H1 (cell line): Measurements from ENCODE around the gene PRC1. TPM values are rescaled to one million over a fixed set of nuclear protein-coding genes. Genes with fewer than 3 reads are reported as not detected.

Source experiments
- CTCF ChIA-PET: fragments of 300-600 bp; sonication (Branson Sonifier 250); formaldehyde crosslinking; loops from one replicate; lab custom pipeline; 2021; ENCODE audit not compliant: partially characterized antibody; lab: Charles Lee
- POLR2A ChIA-PET: fragments of 300-600 bp; sonication (Branson Sonifier 250); formaldehyde crosslinking; loops from one replicate; lab custom pipeline; 2021; ENCODE audit warnings: inconsistent platforms; ENCODE audit not compliant: partially characterized antibody; lab: Charles Lee
- DNase-seq, 2 experiments: peaks; one replicate each; pipeline versions ENCODE4 v3.0.0 to v3.0.0-alpha.2; 2010 to 2022; ENCODE audit warnings: low spot score in 2 of 2, low read depth in 1 of 2, mixed read lengths in 1 of 2
- FAIRE-seq: peaks from 2 replicates; lab custom pipeline; 2011; peaks lifted over from hg19 to GRCh38; lab: Jason Lieb, UNC
- H2AFZ ChIP-seq: 2 replicates; pipeline ENCODE4 v1.8.1; 2012; ENCODE audit warnings: low read length, inconsistent platforms
- H2AK5ac ChIP-seq: 2 replicates; pipeline ENCODE4 v1.6.1; 2013; ENCODE audit warnings: low read depth, low read length
- H2BK120ac ChIP-seq: replicated peaks from 2 replicates; pipeline ENCODE3; 2013; ENCODE audit warnings: low read depth, low read length, inconsistent platforms
- H2BK12ac ChIP-seq: 2 replicates; pipeline ENCODE4 v1.6.1; 2013; ENCODE audit warnings: low read depth, low read length
- H2BK15ac ChIP-seq: 2 replicates; pipeline ENCODE4 v1.6.1; 2013; ENCODE audit warnings: low read length
- H2BK20ac ChIP-seq: 2 replicates; pipeline ENCODE4 v1.6.1; 2013; ENCODE audit warnings: low read length
- H2BK5ac ChIP-seq: 2 replicates; pipeline ENCODE4 v1.6.1; 2013; ENCODE audit warnings: low read depth, low read length
- H3K14ac ChIP-seq: 2 replicates; pipeline ENCODE4 v1.6.1; 2013; ENCODE audit warnings: inconsistent platforms; ENCODE audit not compliant: insufficient read length
- H3K18ac ChIP-seq: 2 replicates; pipeline ENCODE4 v1.6.1; 2013; ENCODE audit warnings: low read length; ENCODE audit errors: extremely low read depth
- H3K23ac ChIP-seq: 2 replicates; pipeline ENCODE4 v1.6.1; 2013; ENCODE audit warnings: inconsistent platforms; ENCODE audit not compliant: insufficient read length
- H3K23me2 ChIP-seq: 2 replicates; pipeline ENCODE4 v1.6.1; 2013; ENCODE audit warnings: low read depth, low read length
- H3K27ac ChIP-seq: 2 replicates; pipeline ENCODE4 v1.6.1; 2011; ENCODE audit warnings: low read depth, low read length, inconsistent platforms
- H3K27me3 ChIP-seq, 4 experiments: replicated peaks in 1 of 4; 1 replicate in 1 of 4; 2 replicates in 3 of 4; pipeline versions ENCODE4 v1.6.1 to v1.8.1; 2011 to 2013; ENCODE audit warnings: low read length in 3 of 4, mild to moderate bottlenecking in 3 of 4, inconsistent platforms in 2 of 4, mixed read lengths in 2 of 4, moderate library complexity in 1 of 4; ENCODE audit not compliant: control insufficient read depth in 3 of 4, insufficient read depth in 3 of 4; ENCODE audit errors: extremely low read depth in 1 of 4
- H3K36me3 ChIP-seq, 4 experiments: 2 replicates each; pipeline versions ENCODE4 v1.6.1 to v1.8.1; 2011 to 2013; ENCODE audit warnings: mild to moderate bottlenecking in 4 of 4, low read length in 3 of 4, moderate library complexity in 2 of 4, control low read depth in 1 of 4, inconsistent platforms in 1 of 4; ENCODE audit not compliant: insufficient read depth in 4 of 4, control insufficient read depth in 2 of 4
- H3K4ac ChIP-seq: replicated peaks from 2 replicates; pipeline ENCODE3; 2013; ENCODE audit warnings: low read length, low read depth, mixed read lengths, inconsistent platforms; ENCODE audit not compliant: insufficient read length
- H3K4me1 ChIP-seq, 4 experiments: replicated peaks in 1 of 4; 1 replicate in 1 of 4; 2 replicates in 3 of 4; pipeline versions ENCODE4 v1.6.1 to v1.8.1; 2011 to 2013; ENCODE audit warnings: low read length in 3 of 4, inconsistent platforms in 2 of 4, mixed read lengths in 1 of 4; ENCODE audit not compliant: insufficient read depth in 4 of 4, control insufficient read depth in 3 of 4
- H3K4me2 ChIP-seq, 2 experiments: 2 replicates each; pipeline versions ENCODE4 v1.6.1 to v1.8.1; 2011 to 2013; ENCODE audit warnings: low read depth in 2 of 2, low read length in 2 of 2, control low read depth in 1 of 2, inconsistent platforms in 1 of 2, mild to moderate bottlenecking in 1 of 2; ENCODE audit not compliant: insufficient read depth in 1 of 2
- H3K4me3 ChIP-seq, 4 experiments: fragments of 200-600, 300-600 bp in 1 of 4; sonication (generic), shearing (Covaris generic), sonication (Bioruptor Twin) in 1 of 4; 2 replicates each; pipeline versions ENCODE4 v1.5.1 to v1.8.1; 2011 to 2016; ENCODE audit warnings: low read length in 4 of 4, low read depth in 3 of 4, control low read depth in 2 of 4, inconsistent platforms in 2 of 4, mild to moderate bottlenecking in 2 of 4, mixed read lengths in 1 of 4, moderate library complexity in 1 of 4; ENCODE audit not compliant: insufficient read depth in 2 of 4; ENCODE audit errors: extremely low read depth in 1 of 4
- H3K56ac ChIP-seq: replicated peaks from 2 replicates; pipeline ENCODE3; 2013; ENCODE audit warnings: low read depth, mild to moderate bottlenecking, mixed read lengths, low read length, inconsistent platforms; ENCODE audit not compliant: insufficient read length
- H3K79me1 ChIP-seq: 2 replicates; pipeline ENCODE4 v1.6.1; 2013; ENCODE audit warnings: low read depth, low read length, control low read depth
- H3K79me2 ChIP-seq, 2 experiments: 2 replicates each; pipeline versions ENCODE4 v1.6.1 to v1.8.1; 2012 to 2013; ENCODE audit warnings: low read length in 2 of 2, mild to moderate bottlenecking in 2 of 2, inconsistent platforms in 1 of 2; ENCODE audit not compliant: insufficient read depth in 2 of 2, control insufficient read depth in 1 of 2
- H3K9ac ChIP-seq, 4 experiments: replicated peaks in 1 of 4; 1 replicate in 1 of 4; 2 replicates in 3 of 4; pipeline versions ENCODE4 v1.6.1 to v1.8.1; 2011 to 2013; ENCODE audit warnings: low read depth in 3 of 4, low read length in 3 of 4, control low read depth in 2 of 4, mild to moderate bottlenecking in 2 of 4, moderate library complexity in 2 of 4, inconsistent platforms in 1 of 4; ENCODE audit errors: extremely low read depth in 1 of 4
- H3K9me3 ChIP-seq, 2 experiments: 2 replicates each; pipeline versions ENCODE4 v1.6.1 to v1.8.1; 2012 to 2013; ENCODE audit warnings: mild to moderate bottlenecking in 2 of 2, moderate library complexity in 2 of 2, control low read depth in 1 of 2, inconsistent platforms in 1 of 2, low read depth in 1 of 2, low read length in 1 of 2, mixed read lengths in 1 of 2; ENCODE audit not compliant: insufficient read depth in 2 of 2
- H4K20me1 ChIP-seq, 2 experiments: replicated peaks in 1 of 2; 2 replicates each; pipeline versions ENCODE3 to v1.8.1; 2011 to 2013; ENCODE audit warnings: inconsistent platforms in 2 of 2, low read length in 2 of 2, mild to moderate bottlenecking in 1 of 2; ENCODE audit not compliant: insufficient read depth in 2 of 2, control insufficient read depth in 1 of 2
- H4K5ac ChIP-seq: 2 replicates; pipeline ENCODE4 v1.6.1; 2013; ENCODE audit warnings: low read length, low read depth, mixed read lengths, inconsistent platforms; ENCODE audit not compliant: insufficient read length
- H4K8ac ChIP-seq: 2 replicates; pipeline ENCODE4 v1.8.0; 2013; ENCODE audit warnings: mild to moderate bottlenecking, moderate library complexity, low read length, inconsistent platforms; ENCODE audit not compliant: insufficient read depth; ENCODE audit errors: extremely low read depth
- H4K91ac ChIP-seq: replicated peaks from 2 replicates; pipeline ENCODE3; 2013; ENCODE audit warnings: low read length, mixed read lengths, inconsistent platforms; ENCODE audit not compliant: insufficient read length
- CHD2 ChIP-seq: IDR thresholded peaks from 2 replicates; pipeline ENCODE4 v1.6.1; 2012; ENCODE audit warnings: low read length, improper control_type of control experiment
- POLR2A ChIP-seq, 2 experiments: IDR thresholded peaks; 1 replicate in 1 of 2; 2 replicates in 1 of 2; pipeline ENCODE4 v1.6.1; 2011; ENCODE audit warnings: low read depth in 2 of 2, low read length in 2 of 2, mild to moderate bottlenecking in 2 of 2; ENCODE audit errors: control extremely low read depth in 1 of 2
- POLR2AphosphoS5 ChIP-seq: IDR thresholded peaks from 2 replicates; pipeline ENCODE4 v1.6.1; 2011; ENCODE audit warnings: low read depth, low read length
- WGBS, 2 experiments: shearing (Covaris generic) in 1 of 2; methylation state at CpG; one replicate each; pipeline versions ENCODE4 v1.1.6 to v1.1.7; 2013 to 2015; ENCODE audit warnings: low lambda C conversion rate in 2 of 2, mixed read lengths in 2 of 2, inconsistent platforms in 1 of 2, low coverage in 1 of 2, missing lambda C conversion rate in 1 of 2; ENCODE audit not compliant: insufficient replicate concordance in 2 of 2, insufficient coverage in 1 of 2, insufficient read length in 1 of 2; ENCODE audit errors: extremely low coverage in 1 of 2, missing lambda C conversion rate in 1 of 2; 5-methylcytosine and 5-hydroxymethylcytosine counted together
- polyA plus RNA-seq, 7 experiments: library from polyadenylated mRNA; depleted of rRNA in 3 of 7; stranded (reverse) in 5 of 7; unstranded in 2 of 7; fragments of >200 nt in 5 of 7; fragments of 200-250 nt in 2 of 7; gene quantifications; 1 replicate in 5 of 7; 2 replicates in 1 of 7; 4 replicates in 1 of 7; pipeline versions ENCODE4 v1.2.1 to v1.2.3, GENCODE V29; 2011 to 2013; ENCODE audit warnings: missing spikeins in 2 of 7, mixed read lengths in 2 of 7
- total RNA-seq: library from RNA; stranded (reverse); fragmentation: NEBNext Ultra II Directional; extraction: Animal tissue kit (Norgen Biotek cat#: 25700); gene quantifications from 2 replicates; pipeline ENCODE4 v1.2.1, GENCODE V29; 2021

Gene PRC1
- total and polyA plus RNA-seq, 2 of the 8 experiments (the other 6 are each of a cell fraction or from before 2014, with no cell fraction given), result 90.7 to 181 TPM

GRCh38 chr15:90967206-90967605, 27.1 kb downstream of the PRC1 start:
- H3K23me2 ChIP-seq, result no peaks in the 10 kb centered on the region
- POLR2A ChIA-PET, result interaction anchor here (1.1 to 1.2 kb wide), 3 partner anchors 16 to 77 kb away, joined by 3 to 4 read pairs (median 3); no protein-coding TSS in a partner anchor
- TF ChIP-seq POLR2AphosphoS5 (0 out of 2 replicates have a peak, but pooled peaks have one; percentile 39), CHD2 (no peak), POLR2A (IDR thresholded peaks at IDR 0.05; ENCODE audit: control extremely low read depth in 1 of 2, low read depth in 2 of 2, low read length in 2 of 2) (0 out of 3 replicates have a peak, but pooled peaks of 1 of the 2 experiments have one; percentile 33)

More at GRCh38 chr15:90967206-90967605, 27.1 kb downstream of the PRC1 start:
- no peak overlapping the region for H2BK120ac ChIP-seq
- no peak overlapping the region for H3K4me3 ChIP-seq
- no peak overlapping the region for H4K5ac ChIP-seq
- no peak overlapping the region for H3K23ac ChIP-seq
- H2BK20ac ChIP-seq, result no peak overlapping the region
- no peaks in the 10 kb centered on the region for H3K27me3 ChIP-seq
- no peak overlapping the region for H3K14ac ChIP-seq
- peaks cover 30 to 75% (median 59%) of the 10 kb centered on the region in 4 experiments for H3K36me3 ChIP-seq
- H3K27ac ChIP-seq, result no peak overlapping the region
- H3K4ac ChIP-seq, result no peak overlapping the region
- H3K79me1 ChIP-seq, result no peaks in the 10 kb centered on the region
- H3K56ac ChIP-seq, result no peak overlapping the region
- H3K18ac ChIP-seq, result no peak overlapping the region
- no peak overlapping the region for H2AFZ ChIP-seq
- no peak overlapping the region for H2BK15ac ChIP-seq
- H4K20me1 ChIP-seq, result peaks cover 4 to 8% of the 10 kb centered on the region in 2 experiments
- no peak overlapping the region for H4K8ac ChIP-seq
- H3K79me2 ChIP-seq, result peaks cover 0 to 6% of the 10 kb centered on the region in 2 experiments; a peak in 1 of 4 replicates
- DNase-seq (no peak), FAIRE-seq (no peak)
- H2AK5ac ChIP-seq, result no peak overlapping the region
- CTCF ChIA-PET, result interaction anchor here (1.0 to 1.6 kb wide), 3 partner anchors 9 to 67 kb away, joined by 3 to 6 read pairs (median 3); no protein-coding TSS in a partner anchor
- no peaks in the 10 kb centered on the region for H3K4me1 ChIP-seq
- 97% methylated on average over 5 of the region's 5 CpGs; no CpG with 5 or more reads in 1 of the 2 experiments for WGBS, 2 experiments
- H4K91ac ChIP-seq, result no peak overlapping the region
- no peak overlapping the region for H2BK5ac ChIP-seq
- no peak overlapping the region for H2BK12ac ChIP-seq
- H3K9ac ChIP-seq, result no peak overlapping the region
- H3K4me2 ChIP-seq, result no peak overlapping the region
- no peaks in the 10 kb centered on the region for H3K9me3 ChIP-seq
